UCSD-AML1 (cell line): ENCODE measurements around the gene IL24.
A peak's percentile ranks its signal among the peaks of the same experiment; 100 is the strongest.

ENCODE experiments used
- DNase-seq: peaks from one replicate; lab custom pipeline; 2025; ENCODE audit not compliant: unreplicated experiment; lab: John Stamatoyannopoulos, UW

The IL24 gene

GRCh38 chr1:206903687-206904086 lies 6.4 kb downstream of the IL24 start:
- no peak for DNase-seq

- DNase-seq, result no peak
Observed at GRCh38 chr1:206904423-206905142, 7.3 kb downstream of the IL24 start.

- DNase-seq, result no peak
Observed at GRCh38 chr1:206905295-206906164, 8.3 kb downstream of the IL24 start.

DNA sequence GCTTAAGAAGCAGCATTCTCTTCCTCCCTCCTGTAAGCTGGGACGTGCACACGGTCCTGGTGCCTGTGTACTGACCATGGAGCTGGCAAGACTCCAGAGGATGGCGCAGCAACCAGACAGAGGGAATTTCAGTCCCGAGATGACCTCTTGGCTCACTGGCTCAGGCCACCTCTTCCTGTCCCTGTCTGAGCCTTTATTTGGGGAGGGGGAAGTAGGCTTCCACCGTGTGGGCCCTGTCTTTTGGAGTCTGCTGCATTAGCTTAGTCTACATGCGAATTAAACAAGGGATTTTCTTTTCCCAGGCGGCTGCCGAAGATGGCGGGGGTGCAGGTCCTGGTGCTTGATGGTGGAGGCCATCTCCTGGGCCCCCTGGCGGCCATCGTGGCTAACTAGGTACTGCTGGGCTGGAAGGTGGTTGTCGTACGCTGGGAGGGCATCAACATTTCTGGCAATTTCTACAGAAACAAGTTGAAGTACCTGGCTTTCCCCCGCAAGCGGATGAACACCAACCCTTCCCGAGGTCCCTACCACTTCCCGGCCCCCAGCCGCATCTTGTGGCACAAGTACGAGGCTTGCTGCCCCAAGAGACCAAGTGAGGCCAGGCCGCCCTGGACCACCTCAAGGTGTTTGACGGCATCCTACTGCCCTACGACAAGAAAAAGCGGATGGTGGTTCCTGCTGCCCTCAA lies 10.2 kb downstream of the IL24 start:
- peak; percentile 36 for DNase-seq

- DNase-seq, result no peak
Observed at GRCh38 chr1:206908038-206908437, 10.8 kb downstream of the IL24 start.

GRCh38 chr1:206909161-206909882 lies 12.1 kb downstream of the IL24 start:
- DNase-seq, result no peak

GRCh38 chr1:206909883-206910318 lies 12.7 kb downstream of the IL24 start:
- DNase-seq, result no peak

DNA sequence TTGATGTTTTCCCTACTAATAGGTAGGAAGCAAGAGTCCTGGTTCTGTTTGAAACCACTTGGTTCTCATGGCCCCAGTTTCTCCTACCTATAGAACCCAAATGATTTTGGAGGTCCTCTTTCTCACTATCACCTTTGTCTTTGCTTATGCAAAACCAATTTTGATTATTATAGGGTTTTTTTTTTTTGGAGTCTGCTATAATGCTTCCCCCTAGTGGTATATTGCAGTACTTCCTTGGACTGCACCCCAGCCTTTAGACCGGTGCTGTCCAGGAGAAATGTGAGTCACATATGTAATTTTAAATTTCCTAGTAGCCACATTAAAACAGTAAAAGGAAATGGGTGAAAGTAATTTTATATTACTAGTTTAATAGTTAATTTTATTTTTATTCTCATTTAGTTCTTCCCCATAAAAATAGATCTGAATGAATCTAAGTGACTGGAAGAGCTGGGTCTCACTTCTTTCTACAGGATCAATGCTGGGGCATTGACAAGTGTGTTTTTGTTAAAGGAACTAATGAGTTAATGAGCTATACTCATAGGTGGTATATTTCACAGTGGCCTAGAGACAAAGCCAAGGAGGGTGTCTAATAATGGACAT lies 13.9 kb downstream of the IL24 start:
- no peak for DNase-seq

DNA sequence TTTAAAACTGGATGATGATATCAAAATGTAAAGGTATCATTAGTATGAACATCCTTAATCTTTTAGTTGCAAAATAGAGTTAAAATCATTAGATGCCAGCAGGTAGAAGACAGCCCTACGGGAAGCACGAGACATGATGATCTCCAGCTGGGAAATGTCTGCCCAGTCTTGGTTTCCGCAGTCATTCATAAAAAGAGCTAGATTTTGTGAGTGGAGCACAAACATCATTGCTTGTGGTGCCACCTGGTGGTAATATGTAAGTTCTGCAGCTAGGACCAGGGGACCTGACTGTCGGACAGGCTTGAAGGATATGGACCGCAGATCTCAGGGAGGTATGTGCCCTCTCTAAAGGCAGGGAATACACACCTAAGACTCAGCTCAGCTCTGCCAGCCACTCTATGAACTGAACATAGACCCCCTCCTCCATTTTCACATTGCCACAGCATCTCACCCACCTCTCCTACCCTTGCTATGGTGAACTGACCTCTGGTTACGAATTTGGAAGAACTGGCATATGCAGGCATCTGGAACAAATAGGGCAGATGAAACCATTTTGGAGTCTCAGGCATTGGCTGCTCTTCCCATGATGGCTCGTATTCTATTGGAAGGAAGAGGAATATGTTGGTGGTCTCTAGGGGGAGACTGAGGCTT lies 15.3 kb downstream of the IL24 start:
- DNase-seq, result peak; percentile 54

GRCh38 chr1:206913766-206914537 lies 16.7 kb downstream of the IL24 start:
- no peak for DNase-seq

DNA sequence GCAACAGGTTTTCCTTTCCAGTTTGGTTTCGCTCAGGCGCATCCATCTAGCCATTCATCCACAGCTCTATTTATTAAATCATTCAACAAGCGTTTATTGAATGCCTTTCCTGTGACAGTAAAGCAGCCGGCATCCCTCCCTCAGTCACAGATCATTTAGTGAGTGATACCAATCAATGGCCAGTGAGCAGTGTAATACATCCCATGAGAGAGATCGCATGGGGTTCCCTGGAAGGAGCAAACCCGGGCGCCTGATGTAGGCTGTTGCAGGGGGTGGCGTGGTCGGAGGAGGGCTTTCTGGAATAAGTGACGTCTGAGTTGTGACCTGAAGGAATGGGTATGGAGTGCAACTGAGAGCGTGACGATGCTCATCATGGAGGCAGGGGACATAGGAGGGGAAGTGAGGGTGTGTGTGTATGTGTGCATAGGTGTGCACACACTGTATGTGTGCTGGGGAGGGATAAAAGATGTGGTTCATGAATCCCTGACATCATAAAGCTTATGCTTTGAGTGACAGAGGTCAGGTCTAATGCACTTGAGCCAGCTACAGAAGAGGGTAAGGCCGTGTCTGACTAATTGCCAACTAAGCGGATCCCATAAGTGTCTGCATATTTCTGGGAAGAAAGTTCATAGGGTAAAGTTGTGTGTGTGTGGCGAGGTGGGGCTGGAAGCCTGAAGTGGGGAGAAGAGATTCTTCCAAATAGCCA lies 17.9 kb downstream of the IL24 start:
- DNase-seq, result no peak

GRCh38 chr1:206916000-206916709 lies 18.9 kb downstream of the IL24 start:
- DNase-seq, result no peak

DNA sequence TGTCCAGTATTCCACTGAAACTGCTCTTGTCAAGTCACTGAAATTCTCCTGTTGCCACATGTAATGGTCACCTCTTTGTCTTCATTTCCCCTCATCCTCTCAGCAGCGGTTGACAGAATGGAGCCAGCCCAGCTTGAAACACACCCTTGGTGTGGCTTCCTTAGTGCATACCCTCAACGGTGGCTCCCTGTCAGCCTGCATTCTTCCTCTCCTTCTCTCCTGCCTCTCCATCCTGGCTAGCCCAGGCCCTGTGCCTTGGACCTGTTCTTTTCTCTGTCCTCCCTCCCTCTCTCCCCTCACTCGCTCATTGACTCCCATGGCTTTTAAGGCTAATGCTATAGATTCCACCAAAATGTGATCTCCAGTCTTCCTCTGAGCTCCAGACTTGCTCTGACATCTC lies 20.8 kb downstream of the IL24 start:
- DNase-seq, result no peak

GRCh38 chr1:206921772-206922265 lies 24.6 kb downstream of the IL24 start, which contains the start of gene FCMR:
Gene FCMR, minus strand, starts transcription at chr1:206921941. Its CDS starts 87 bp downstream, at chr1:206921854.
- peak; percentile 42 for DNase-seq

DNA sequence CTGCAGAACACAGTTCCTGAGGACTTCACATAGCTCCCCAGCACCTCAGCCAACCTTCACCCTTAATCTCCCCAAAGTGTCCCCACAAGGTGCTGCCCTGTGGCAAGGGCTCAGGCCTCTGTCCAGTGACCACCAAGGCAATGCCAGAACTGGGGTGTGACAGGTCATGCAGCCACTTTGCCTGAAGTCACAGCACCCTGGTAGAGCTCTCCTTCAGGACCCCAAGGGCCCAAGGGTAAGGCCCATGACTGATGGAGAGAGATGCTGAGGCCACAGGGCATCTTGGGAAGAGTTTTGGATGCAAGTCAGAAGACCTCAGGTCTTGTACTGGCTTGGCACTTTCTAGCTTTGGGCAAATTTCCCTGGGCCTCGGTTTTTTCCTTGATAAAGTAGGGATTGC lies 25.3 kb downstream of the IL24 start:
- no peak for DNase-seq

DNA sequence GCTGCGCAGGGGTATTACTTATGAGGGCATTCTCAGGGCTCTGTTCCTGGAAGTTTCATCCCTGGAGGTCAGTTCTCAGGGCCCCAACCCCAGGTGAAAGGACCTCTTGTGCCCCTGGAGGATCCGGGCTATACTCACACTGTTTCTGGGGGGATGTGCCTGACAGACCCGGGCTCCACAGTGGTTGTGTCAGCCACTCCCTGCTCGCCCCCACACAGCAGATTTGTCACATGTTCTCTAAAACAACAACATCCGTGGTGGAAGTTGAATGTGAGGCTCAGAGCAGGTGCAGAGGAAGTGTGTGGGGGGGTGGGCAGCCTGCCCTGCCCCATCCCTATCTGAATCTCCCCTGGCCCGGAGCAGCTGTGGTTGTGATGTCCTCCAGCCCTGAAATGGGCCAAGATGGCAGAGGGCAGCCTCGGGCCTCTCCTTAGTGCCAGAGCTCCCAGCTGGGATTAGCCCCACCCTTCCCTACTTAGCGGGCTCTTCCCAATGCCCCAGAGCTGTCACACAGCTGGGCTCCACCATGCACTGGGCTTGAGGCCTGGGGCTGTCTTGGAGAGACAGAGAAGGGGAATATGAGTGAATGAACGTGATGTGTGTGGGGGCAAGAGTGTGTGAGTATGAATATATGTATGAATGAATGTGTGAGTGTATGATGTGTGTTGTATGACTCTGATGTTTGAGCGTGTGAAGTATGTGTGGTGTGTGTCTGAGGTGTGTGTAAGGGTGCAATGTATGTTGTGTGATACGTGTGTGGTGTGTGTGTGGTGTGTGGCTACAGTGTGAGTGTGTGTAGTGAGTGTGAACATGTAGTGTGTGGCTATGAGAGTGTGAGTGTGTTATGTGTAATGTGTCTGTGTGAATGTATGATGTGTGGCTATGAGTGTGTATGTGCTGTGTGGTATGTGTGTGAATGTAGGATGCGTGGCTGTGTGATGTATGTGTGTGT lies 26.0 kb downstream of the IL24 start:
- DNase-seq, result peak; percentile 67
